HEK293 (cell line): ENCODE results near the gene FBRSL1.

ENCODE experiments used
- CTCF ChIA-PET: fragments of 350-600 bp; formaldehyde crosslinking; extraction: SDS; loops from one replicate; lab custom pipeline; 2021; ENCODE audit warnings: antibody characterized with exemption; lab: Yijun Ruan, JAX
- POLR2A ChIA-PET: fragments of 300-600 bp; formaldehyde crosslinking; extraction: SDS; loops from one replicate; lab custom pipeline; 2020; ENCODE audit warnings: antibody characterized with exemption, inconsistent platforms; lab: Yijun Ruan, JAX
- H3K27ac ChIP-seq: fragments of 200-500 bp; sonication (Bioruptor generic); 2 replicates; pipeline ENCODE4 v1.5.1; 2014; ENCODE audit warnings: low read depth, low read length, control low read depth, inconsistent platforms; ENCODE audit errors: extremely low read depth
- H3K36me3 ChIP-seq, 2 experiments: fragments of 200-500 bp in 1 of 2; sonication (Bioruptor generic) in 1 of 2; 1 replicate in 1 of 2; 2 replicates in 1 of 2; pipeline ENCODE4 v1.5.1; 2014 to 2017; ENCODE audit warnings: inconsistent platforms in 2 of 2, low read length in 2 of 2; ENCODE audit not compliant: control insufficient read depth in 2 of 2, insufficient read depth in 1 of 2
- H3K4me1 ChIP-seq: fragments of 200-500 bp; sonication (Bioruptor generic); 2 replicates; pipeline ENCODE4 v1.5.1; 2014; ENCODE audit warnings: mild to moderate bottlenecking, low read length, inconsistent platforms; ENCODE audit not compliant: control insufficient read depth, insufficient read depth
- H3K4me3 ChIP-seq: 2 replicates; pipeline ENCODE4 v1.5.1; 2011; ENCODE audit warnings: low read depth, mild to moderate bottlenecking, control low read depth, low read length, moderate library complexity
- H3K9me3 ChIP-seq: fragments of 200-500 bp; sonication (Bioruptor generic); 2 replicates; pipeline ENCODE4 v1.5.1; 2014; ENCODE audit warnings: low read depth, low read length, inconsistent platforms; ENCODE audit not compliant: control insufficient read depth, insufficient read depth
- AEBP2 ChIP-seq: fragments of 450-650 bp; formaldehyde crosslinking; IDR thresholded peaks from 2 replicates; pipeline ENCODE4 v1.5.1; 2016; ENCODE audit warnings: missing biosample characterization, missing genetic modification characterization, borderline replicate concordance
- EGR2 ChIP-seq: fragments of 450-650 bp; formaldehyde crosslinking; IDR thresholded peaks from 2 replicates; pipeline ENCODE4 v1.5.1; 2016; ENCODE audit warnings: low read depth, missing biosample characterization, missing genetic modification characterization
- FEZF1 ChIP-seq: fragments of 450-650 bp; formaldehyde crosslinking; IDR thresholded peaks from 2 replicates; pipeline ENCODE4 v1.5.1; 2016; ENCODE audit warnings: missing biosample characterization, missing genetic modification characterization
- GLIS1 ChIP-seq: fragments of 450-650 bp; formaldehyde crosslinking; IDR thresholded peaks from 2 replicates; pipeline ENCODE4 v1.5.1; 2016; ENCODE audit warnings: missing biosample characterization, missing genetic modification characterization
- GLIS2 ChIP-seq: fragments of 450-650 bp; formaldehyde crosslinking; IDR thresholded peaks from 2 replicates; pipeline ENCODE4 v1.5.1; 2016; ENCODE audit warnings: missing biosample characterization, missing genetic modification characterization
- KLF1 ChIP-seq: fragments of 450-650 bp; formaldehyde crosslinking; IDR thresholded peaks from 2 replicates; pipeline ENCODE4 v1.5.1; 2016; ENCODE audit warnings: missing biosample characterization, missing genetic modification characterization
- ZBTB17 ChIP-seq: fragments of 450-650 bp; formaldehyde crosslinking; IDR thresholded peaks from 2 replicates; pipeline ENCODE4 v1.5.1; 2016; ENCODE audit warnings: missing biosample characterization, missing genetic modification characterization
- ZFP69B ChIP-seq: fragments of 450-650 bp; formaldehyde crosslinking; IDR thresholded peaks from 2 replicates; pipeline ENCODE4 v1.5.1; 2016; ENCODE audit warnings: missing biosample characterization, missing genetic modification characterization
- ZNF366 ChIP-seq: fragments of 450-650 bp; formaldehyde crosslinking; conservative IDR thresholded peaks from 2 replicates; pipeline ENCODE4 v1.5.1; 2016; ENCODE audit warnings: missing biosample characterization, missing genetic modification characterization
- ZNF391 ChIP-seq: fragments of 450-650 bp; formaldehyde crosslinking; IDR thresholded peaks from 2 replicates; pipeline ENCODE4 v1.5.1; 2016; ENCODE audit warnings: low read depth, missing biosample characterization, missing genetic modification characterization, borderline replicate concordance
- ZNF449 ChIP-seq: fragments of 450-650 bp; formaldehyde crosslinking; IDR thresholded peaks from 2 replicates; pipeline ENCODE4 v1.5.1; 2017; ENCODE audit warnings: missing biosample characterization, mild to moderate bottlenecking, missing genetic modification characterization, moderate library complexity
- ZNF621 ChIP-seq: fragments of 450-650 bp; formaldehyde crosslinking; IDR thresholded peaks from 2 replicates; pipeline ENCODE4 v1.5.1; 2017; ENCODE audit warnings: missing biosample characterization, missing genetic modification characterization
- ZNF658 ChIP-seq: fragments of 450-650 bp; formaldehyde crosslinking; IDR thresholded peaks from 2 replicates; pipeline ENCODE4; 2016; ENCODE audit warnings: missing biosample characterization, missing genetic modification characterization
- TF ChIP-seq, protein P1 (sequence below): fragments of 450-650 bp; formaldehyde crosslinking; IDR thresholded peaks from 2 replicates; pipeline ENCODE4 v1.5.1; 2016; ENCODE audit warnings: missing biosample characterization, missing genetic modification characterization
- TF ChIP-seq, protein P2 (sequence below): fragments of 450-650 bp; formaldehyde crosslinking; IDR thresholded peaks from 2 replicates; pipeline ENCODE4 v1.5.1; 2017; ENCODE audit warnings: missing biosample characterization, missing genetic modification characterization
- TF ChIP-seq, protein P3 (sequence below): fragments of 450-650 bp; formaldehyde crosslinking; IDR thresholded peaks from 2 replicates; pipeline ENCODE4 v1.5.1; 2016; ENCODE audit warnings: missing biosample characterization, missing genetic modification characterization

Gene FBRSL1

DNA sequence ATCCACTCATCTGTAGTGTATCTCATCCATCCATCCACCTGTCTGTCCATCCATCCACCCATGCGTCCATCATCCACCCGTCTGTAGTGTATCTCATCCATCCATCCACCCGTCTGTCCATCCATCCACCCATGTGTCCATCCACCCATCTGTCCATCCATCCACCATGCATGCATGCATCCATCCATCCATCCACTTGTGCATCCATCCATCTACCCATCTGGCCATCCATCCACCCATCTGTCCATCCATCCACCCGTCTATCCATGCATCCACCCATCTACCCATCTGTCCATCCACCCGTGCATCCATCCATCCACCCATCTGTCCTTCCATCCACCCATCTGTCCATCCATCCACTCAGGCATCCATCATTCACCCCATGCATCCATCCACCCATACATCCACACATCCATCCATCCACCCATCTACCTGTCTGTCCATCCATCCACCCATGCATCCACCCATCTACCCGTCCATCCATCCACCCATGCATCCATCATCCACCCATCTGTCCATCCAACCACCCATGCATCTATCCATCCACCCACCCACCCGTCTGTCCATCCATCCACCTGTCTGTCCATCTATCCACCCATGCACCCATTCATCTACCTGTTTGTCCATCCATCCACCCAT, 28.5 kb downstream of the FBRSL1 start:
- peak; percentile 37; the same call in 1 of the 2 replicates for TF ChIP-seq ZNF658 (tag by site-specific recombination)
- TF ChIP-seq ZBTB17 (tag by site-specific recombination), result peak; percentile 95
- TF ChIP-seq, protein P1, sequence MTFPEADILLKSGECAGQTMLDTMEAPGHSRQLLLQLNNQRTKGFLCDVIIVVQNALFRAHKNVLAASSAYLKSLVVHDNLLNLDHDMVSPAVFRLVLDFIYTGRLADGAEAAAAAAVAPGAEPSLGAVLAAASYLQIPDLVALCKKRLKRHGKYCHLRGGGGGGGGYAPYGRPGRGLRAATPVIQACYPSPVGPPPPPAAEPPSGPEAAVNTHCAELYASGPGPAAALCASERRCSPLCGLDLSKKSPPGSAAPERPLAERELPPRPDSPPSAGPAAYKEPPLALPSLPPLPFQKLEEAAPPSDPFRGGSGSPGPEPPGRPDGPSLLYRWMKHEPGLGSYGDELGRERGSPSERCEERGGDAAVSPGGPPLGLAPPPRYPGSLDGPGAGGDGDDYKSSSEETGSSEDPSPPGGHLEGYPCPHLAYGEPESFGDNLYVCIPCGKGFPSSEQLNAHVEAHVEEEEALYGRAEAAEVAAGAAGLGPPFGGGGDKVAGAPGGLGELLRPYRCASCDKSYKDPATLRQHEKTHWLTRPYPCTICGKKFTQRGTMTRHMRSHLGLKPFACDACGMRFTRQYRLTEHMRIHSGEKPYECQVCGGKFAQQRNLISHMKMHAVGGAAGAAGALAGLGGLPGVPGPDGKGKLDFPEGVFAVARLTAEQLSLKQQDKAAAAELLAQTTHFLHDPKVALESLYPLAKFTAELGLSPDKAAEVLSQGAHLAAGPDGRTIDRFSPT, result 0 out of 2 replicates have a peak, but pooled peaks have one; percentile 14
- 0 out of 2 replicates have a peak, but pooled peaks have one; percentile 10 for TF ChIP-seq ZNF621 (tag by site-specific recombination)
- TF ChIP-seq, protein P2, sequence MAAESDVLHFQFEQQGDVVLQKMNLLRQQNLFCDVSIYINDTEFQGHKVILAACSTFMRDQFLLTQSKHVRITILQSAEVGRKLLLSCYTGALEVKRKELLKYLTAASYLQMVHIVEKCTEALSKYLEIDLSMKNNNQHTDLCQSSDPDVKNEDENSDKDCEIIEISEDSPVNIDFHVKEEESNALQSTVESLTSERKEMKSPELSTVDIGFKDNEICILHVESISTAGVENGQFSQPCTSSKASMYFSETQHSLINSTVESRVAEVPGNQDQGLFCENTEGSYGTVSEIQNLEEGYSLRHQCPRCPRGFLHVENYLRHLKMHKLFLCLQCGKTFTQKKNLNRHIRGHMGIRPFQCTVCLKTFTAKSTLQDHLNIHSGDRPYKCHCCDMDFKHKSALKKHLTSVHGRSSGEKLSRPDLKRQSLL, result no peak
- peak; percentile 42; the same call in 1 of the 2 replicates for TF ChIP-seq EGR2
- TF ChIP-seq ZNF366 (tag by site-specific recombination), result peak; percentile 99
- TF ChIP-seq AEBP2 (tag by site-specific recombination), result no peak
- Histone ChIP-seq H3K4me3 (no peak overlapping the region), H3K9me3 (no peaks in the 10 kb centered on the region), H3K4me1 (no peaks in the 10 kb centered on the region), H3K27ac (no peak overlapping the region), H3K36me3 (peaks cover 0 to 16% of the 10 kb centered on the region in 2 experiments; a peak in 1 of 3 replicates)
- CTCF ChIA-PET, result no interaction called here
- POLR2A ChIA-PET, result no interaction called here

DNA sequence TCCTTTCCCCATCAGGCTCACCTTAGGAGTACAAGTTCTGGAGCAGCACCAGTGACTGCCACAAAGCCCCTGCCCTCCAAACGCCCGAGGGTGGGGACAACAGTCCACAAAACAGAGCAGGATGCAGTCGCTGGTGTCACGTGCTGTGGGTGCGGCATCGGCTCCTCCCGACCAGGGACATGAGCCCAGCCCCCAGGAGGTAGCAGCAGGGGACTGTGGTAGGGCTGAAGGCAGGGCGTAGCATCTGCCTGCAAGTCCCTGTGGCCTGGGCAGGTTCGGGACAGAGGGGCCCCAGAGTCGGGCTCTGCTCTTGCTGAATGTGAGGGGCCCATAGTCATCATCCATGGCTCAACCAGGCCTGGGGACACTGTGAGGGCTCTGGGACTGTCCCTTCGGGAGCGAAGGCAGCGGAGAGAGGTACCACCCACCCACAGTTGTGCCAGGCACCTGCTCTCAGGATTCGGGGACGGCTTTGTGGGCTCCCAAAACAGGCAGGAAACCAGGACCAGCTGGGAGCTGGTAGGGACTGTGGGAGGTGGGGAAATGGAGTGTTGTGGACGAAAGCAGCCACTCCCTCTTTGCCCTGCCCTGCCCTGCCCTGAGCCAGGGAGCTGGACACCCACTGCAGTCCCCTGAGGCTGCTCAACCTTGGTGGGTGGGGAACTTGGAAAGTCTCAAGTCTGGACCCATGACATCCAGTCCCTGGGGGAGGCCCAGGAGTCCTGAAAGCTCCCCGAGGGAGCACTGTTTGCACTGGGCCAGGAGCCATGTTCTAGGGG, 30.7 kb downstream of the FBRSL1 start:
- Histone ChIP-seq H3K36me3 (peaks cover 0 to 12% of the 10 kb centered on the region in 2 experiments; a peak in 1 of 3 replicates), H3K4me1 (no peaks in the 10 kb centered on the region), H3K9me3 (no peaks in the 10 kb centered on the region), H3K27ac (no peak overlapping the region), H3K4me3 (no peak overlapping the region)
- CTCF ChIA-PET, result no interaction called here
- TF ChIP-seq, protein P3, sequence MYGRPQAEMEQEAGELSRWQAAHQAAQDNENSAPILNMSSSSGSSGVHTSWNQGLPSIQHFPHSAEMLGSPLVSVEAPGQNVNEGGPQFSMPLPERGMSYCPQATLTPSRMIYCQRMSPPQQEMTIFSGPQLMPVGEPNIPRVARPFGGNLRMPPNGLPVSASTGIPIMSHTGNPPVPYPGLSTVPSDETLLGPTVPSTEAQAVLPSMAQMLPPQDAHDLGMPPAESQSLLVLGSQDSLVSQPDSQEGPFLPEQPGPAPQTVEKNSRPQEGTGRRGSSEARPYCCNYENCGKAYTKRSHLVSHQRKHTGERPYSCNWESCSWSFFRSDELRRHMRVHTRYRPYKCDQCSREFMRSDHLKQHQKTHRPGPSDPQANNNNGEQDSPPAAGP (tag by site-specific recombination), result peak; percentile 54; the same call in 1 of the 2 replicates
- TF ChIP-seq ZNF391 (tag by site-specific recombination) (no peak), GLIS1 (tag by site-specific recombination) (peak; percentile 86), KLF1 (tag by site-specific recombination) (peak; percentile 86), FEZF1 (tag by site-specific recombination) (no peak), ZFP69B (tag by site-specific recombination) (no peak), ZNF449 (peak; percentile 37; the same call in 1 of the 2 replicates), GLIS2 (tag by site-specific recombination) (0 out of 2 replicates have a peak, but pooled peaks have one; percentile 11)
- POLR2A ChIA-PET, result interaction anchor here (0.6 kb wide), 1 partner anchor 69 kb away, joined by 4 read pairs; no protein-coding TSS in a partner anchor
